Glutamatergic neuron (in vitro differentiated cells): ENCODE results near the gene CLEC16A. TPM values are rescaled to one million over a fixed set of nuclear protein-coding genes. Genes with fewer than 3 reads are reported as not detected.

Source experiments
- DNase-seq: peaks from one replicate; pipeline ENCODE4 v3.0.0; 2022
- H3K27ac Mint-ChIP-seq: one replicate; pipeline ENCODE4 v1.8.0; 2020; ENCODE audit warnings: mild to moderate bottlenecking, mixed read lengths, inconsistent platforms; ENCODE audit not compliant: unreplicated experiment
- H3K27me3 Mint-ChIP-seq: one replicate; pipeline ENCODE4 v1.8.0; 2020; ENCODE audit warnings: mild to moderate bottlenecking, moderate library complexity, mixed read lengths, inconsistent platforms; ENCODE audit not compliant: unreplicated experiment
- H3K36me3 Mint-ChIP-seq: one replicate; pipeline ENCODE4 v1.8.0; 2020; ENCODE audit warnings: mild to moderate bottlenecking, mixed read lengths, inconsistent platforms; ENCODE audit not compliant: unreplicated experiment
- H3K4me1 Mint-ChIP-seq: one replicate; pipeline ENCODE4 v1.8.0; 2020; ENCODE audit warnings: mild to moderate bottlenecking, low read depth, mixed read lengths, inconsistent platforms; ENCODE audit not compliant: unreplicated experiment
- H3K4me3 Mint-ChIP-seq: one replicate; pipeline ENCODE4 v1.8.0; 2020; ENCODE audit warnings: mild to moderate bottlenecking, mixed read lengths, inconsistent platforms; ENCODE audit not compliant: unreplicated experiment
- H3K9me3 Mint-ChIP-seq: one replicate; pipeline ENCODE4 v1.8.0; 2020; ENCODE audit warnings: mild to moderate bottlenecking, moderate library complexity, mixed read lengths, inconsistent platforms; ENCODE audit not compliant: unreplicated experiment
- CTCF ChIP-seq: fragments of 200-600 bp; sonication (generic); IDR thresholded peaks from one replicate; pipeline ENCODE4 v1.5.0; 2021; ENCODE audit not compliant: partially characterized antibody, unreplicated experiment
- total RNA-seq: library from RNA; stranded (reverse); fragmentation: NEBNext Ultra II Directional; extraction: Animal tissue kit (Norgen Biotek cat#: 25700); gene quantifications from one replicate; pipeline ENCODE4 v1.2.1, GENCODE V29; 2021; ENCODE audit not compliant: unreplicated experiment

CLEC16A gene
- total RNA-seq, 1 donor from 2014 or later, result 43.0 TPM

DNA sequence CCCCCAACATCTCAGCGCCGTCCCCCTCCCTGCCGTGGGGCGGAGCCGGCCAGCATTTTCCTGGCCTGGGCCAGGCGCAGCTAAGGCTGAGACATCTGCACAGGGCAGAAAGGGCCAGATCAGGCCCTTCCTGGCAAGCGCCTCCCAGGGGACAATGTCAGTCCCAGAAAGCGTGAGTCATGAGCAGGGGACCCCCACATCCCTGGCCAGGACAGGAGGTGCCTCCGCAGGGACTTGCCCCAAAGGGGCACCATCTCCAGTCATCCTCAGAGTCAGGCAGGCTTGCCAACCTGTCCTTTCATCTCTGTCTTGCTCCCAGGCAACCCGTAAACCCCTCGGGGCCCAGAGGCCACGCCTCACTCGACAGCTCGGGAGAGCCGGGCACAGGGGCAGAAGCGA is 268.4 kb downstream of the CLEC16A start:
- DNase-seq, result no peak
- Mint-ChIP-seq H3K27ac (no peak overlapping the region), H3K27me3 (peaks cover 5% of the 10 kb centered on the region), H3K4me3 (no peak overlapping the region), H3K4me1 (peaks cover 1% of the 10 kb centered on the region), H3K9me3 (peaks cover 8% of the 10 kb centered on the region), H3K36me3 (no peaks in the 10 kb centered on the region)
- no peak for TF ChIP-seq CTCF

- H3K4me1 Mint-ChIP-seq, result peaks cover 1% of the 10 kb centered on the region
- peaks cover 5% of the 10 kb centered on the region for H3K27me3 Mint-ChIP-seq
- H3K4me3 Mint-ChIP-seq, result no peak overlapping the region
- no peak for TF ChIP-seq CTCF
- H3K36me3 Mint-ChIP-seq, result no peaks in the 10 kb centered on the region
- H3K27ac Mint-ChIP-seq, result no peak overlapping the region
- peaks cover 6% of the 10 kb centered on the region for H3K9me3 Mint-ChIP-seq
- no peak for DNase-seq
These were observed 269.0 kb downstream of the CLEC16A start for GRCh38 chr16:11213373-11213772.

DNA sequence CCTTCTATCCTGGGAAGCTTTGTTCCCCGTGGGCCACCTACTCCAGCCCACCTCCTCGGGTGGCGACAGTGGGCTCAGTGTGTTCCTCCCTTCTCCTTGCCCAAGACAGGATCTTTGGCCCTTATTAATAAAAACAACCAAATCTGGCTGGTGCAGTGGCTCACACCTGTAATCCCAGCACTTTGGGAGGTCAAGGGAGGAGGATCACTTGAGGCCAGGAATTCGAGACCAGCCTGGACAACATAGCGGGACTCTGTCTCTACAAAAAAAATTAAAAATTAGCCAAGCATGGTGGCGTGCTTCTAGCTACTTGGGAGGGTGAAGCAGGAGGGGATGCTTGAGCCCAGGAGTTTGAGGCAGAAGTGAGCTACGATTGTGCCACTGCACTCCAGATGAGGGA is 269.4 kb downstream of the CLEC16A start:
- TF ChIP-seq CTCF, result no peak
- no peak overlapping the region for H3K27ac Mint-ChIP-seq
- DNase-seq, result no peak
- peaks cover 6% of the 10 kb centered on the region for H3K9me3 Mint-ChIP-seq
- peaks cover 1% of the 10 kb centered on the region for H3K4me1 Mint-ChIP-seq
- H3K27me3 Mint-ChIP-seq, result peaks cover 5% of the 10 kb centered on the region
- H3K4me3 Mint-ChIP-seq, result no peak overlapping the region
- H3K36me3 Mint-ChIP-seq, result no peaks in the 10 kb centered on the region

DNA sequence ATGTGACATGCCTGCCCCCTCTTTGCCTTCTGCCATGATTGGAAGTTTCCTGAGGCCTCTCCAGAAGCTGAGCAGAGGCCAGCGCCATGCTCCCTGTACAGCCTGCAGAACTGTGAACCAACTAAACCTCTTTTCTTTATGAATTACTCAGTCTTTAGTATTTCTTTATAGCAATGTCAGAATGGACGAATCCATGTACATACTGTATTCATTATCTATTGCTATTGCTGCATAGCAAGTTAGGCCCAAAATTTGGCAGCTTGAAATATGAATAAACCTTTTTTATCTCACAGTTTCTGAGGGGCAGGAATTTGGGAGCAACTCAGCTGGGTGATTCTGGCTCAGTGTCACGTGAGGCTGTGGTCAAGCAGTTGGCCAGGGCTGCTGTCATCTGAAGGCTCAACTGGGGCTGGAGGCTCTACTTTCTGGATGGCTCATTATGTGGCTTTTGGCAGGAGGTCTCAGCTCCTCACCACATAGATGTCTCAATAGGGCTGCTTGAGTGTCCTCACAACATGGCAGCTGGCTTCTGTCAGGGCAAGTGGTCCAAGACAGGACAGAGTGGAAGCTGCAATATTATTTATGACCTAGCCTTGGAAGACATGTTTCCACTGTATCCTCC is 271.7 kb downstream of the CLEC16A start:
- peaks cover 7% of the 10 kb centered on the region for H3K27me3 Mint-ChIP-seq
- H3K4me3 Mint-ChIP-seq, result no peak overlapping the region
- TF ChIP-seq CTCF, result no peak
- peaks cover 1% of the 10 kb centered on the region for H3K4me1 Mint-ChIP-seq
- no peaks in the 10 kb centered on the region for H3K36me3 Mint-ChIP-seq
- H3K9me3 Mint-ChIP-seq, result peaks cover 3% of the 10 kb centered on the region
- no peak overlapping the region for H3K27ac Mint-ChIP-seq
- no peak for DNase-seq

DNA sequence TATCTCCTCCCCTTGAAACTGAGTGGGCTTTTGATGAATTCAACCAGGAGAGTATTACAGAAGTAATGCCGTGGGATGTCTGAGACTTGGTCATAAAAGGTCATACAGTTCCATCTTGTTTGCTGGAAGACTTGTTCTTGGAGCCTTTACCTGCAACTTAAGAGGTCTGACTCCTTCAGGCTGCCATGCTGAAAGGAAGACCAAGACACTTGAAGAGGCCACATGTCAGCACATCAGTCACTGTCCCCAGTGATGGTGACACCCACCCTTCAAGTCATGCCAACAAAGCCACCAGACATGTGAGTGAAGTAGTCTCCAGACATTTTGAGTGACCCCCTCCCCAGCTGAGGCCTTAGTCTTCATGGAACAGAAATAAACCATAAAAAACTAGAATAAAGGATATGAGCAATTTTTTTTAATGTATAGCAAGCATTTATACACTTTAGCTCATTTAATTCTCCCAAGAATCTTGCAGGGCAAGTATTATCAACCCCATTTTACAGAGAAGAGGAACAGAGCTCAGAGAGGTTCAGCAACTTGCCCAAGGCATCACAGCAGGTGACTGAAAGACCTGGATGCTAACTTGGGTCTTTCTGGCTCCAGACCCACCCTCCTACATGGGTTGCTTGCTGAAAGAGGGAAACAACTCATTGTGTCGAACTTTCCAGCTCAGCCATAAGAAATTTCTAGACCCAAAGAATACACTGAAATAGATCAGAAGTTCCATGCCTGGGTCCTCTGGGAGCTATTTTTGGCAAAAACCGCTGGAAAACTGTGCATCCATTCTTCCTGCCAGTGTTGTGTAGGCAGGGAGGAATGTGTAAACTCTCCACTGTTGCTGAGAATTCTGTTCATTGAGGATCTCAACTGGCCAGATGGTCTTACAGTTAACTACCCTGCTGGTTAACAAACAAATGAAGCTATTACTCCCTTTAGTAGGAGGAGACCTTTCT is 273.6 kb downstream of the CLEC16A start:
- Mint-ChIP-seq H3K9me3 (peaks cover 4% of the 10 kb centered on the region), H3K4me1 (no peaks in the 10 kb centered on the region), H3K27me3 (peaks cover 7% of the 10 kb centered on the region), H3K27ac (no peak overlapping the region), H3K4me3 (no peak overlapping the region), H3K36me3 (no peaks in the 10 kb centered on the region)
- no peak for TF ChIP-seq CTCF
- no peak for DNase-seq
